ENCODE results near the gene HMGN4. TPM values are rescaled to one million over a fixed set of nuclear protein-coding genes. Genes with fewer than 3 reads are reported as not detected.

HMGN4 gene
- total RNA-seq, 2 experiments from 2014 or later = 22.7 to 24.8 TPM

- DNase-seq = peak in 12 of 14 experiments; percentile 28 to 83 (median 46)
- intact Hi-C loops (cut with DNase I, micrococcal nuclease) = no loop called here
- peaks cover 14% of the 10 kb centered on the region for H3K9me3 Mint-ChIP-seq
Measured at GRCh38 chr6:26576929-26577719, 39.0 kb downstream of the HMGN4 start.

DNA sequence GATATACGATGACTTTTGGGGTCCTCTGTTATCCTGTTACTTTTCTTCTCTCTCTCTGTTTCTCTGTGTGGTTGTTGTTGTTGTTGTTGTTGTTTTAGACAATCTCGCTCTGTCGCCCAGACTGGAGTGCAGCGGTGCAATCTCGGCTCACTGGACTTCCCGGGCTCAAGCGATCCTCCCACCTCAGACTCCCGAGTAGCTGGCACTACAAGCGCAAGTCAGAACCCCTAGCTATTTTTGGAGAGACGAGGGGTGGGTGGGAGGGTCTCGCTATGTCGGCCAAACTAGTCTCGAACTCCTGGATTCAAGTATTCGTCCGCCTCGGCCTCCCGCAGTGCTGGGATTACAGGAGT, 39.5 kb downstream of the HMGN4 start:
- peak overlapping the region; percentile 86 for H3K4me3 Mint-ChIP-seq
- peaks cover 13% of the 10 kb centered on the region for H3K4me1 Mint-ChIP-seq (ENCODE audit: low read depth)
- peak overlapping the region; percentile 56 for H3K4me3 ChIP-seq (ENCODE audit: low read length)
- DNase-seq = no peak
- ChIA-PET POLR2A (interaction anchor here (1.0 to 2.6 kb wide), 5 partner anchors 10 to 343 kb away, joined by 4 to 12 read pairs (median 6); a partner anchor contains a TSS), CTCF (interaction anchor here (1.5 to 7.8 kb wide), 2 partner anchors 18 to 236 kb away, joined by 6 to 50 read pairs; no protein-coding TSS in a partner anchor)
- intact Hi-C loops (cut with DNase I, micrococcal nuclease) = no loop called here
- H3K27ac ChIP-seq (ENCODE audit: low read depth in 1 of 2, low read length in 2 of 2) = no peak overlapping the region
- H3K9me3 Mint-ChIP-seq = peaks cover 14% of the 10 kb centered on the region
- H3K27me3 Mint-ChIP-seq = peaks cover 7% of the 10 kb centered on the region
- TF ChIP-seq CTCF (IDR thresholded peaks at IDR 0.05) = no peak
- peaks cover 0 to 4% of the 10 kb centered on the region in 2 experiments for H3K9me3 ChIP-seq (ENCODE audit: control insufficient read depth in 1 of 2, insufficient read depth in 1 of 2, low read length in 2 of 2)
- H3K4me1 ChIP-seq (ENCODE audit: insufficient read depth, low read length) = peaks cover 10% of the 10 kb centered on the region
- H3K36me3 ChIP-seq (ENCODE audit: insufficient read depth, low read length) = no peaks in the 10 kb centered on the region
- H3K27me3 ChIP-seq (ENCODE audit: control insufficient read depth in 1 of 2, insufficient read depth in 2 of 2, low read length in 2 of 2) = peaks cover 0 to under 1% of the 10 kb centered on the region in 2 experiments
- ATAC-seq (ENCODE audit: poor library complexity) = no peak
- H3K36me3 Mint-ChIP-seq (ENCODE audit: low read depth) = peaks cover 14% of the 10 kb centered on the region
- H3K27ac Mint-ChIP-seq = peak overlapping the region; percentile 92

More at GRCh38 chr6:26576929-26577719, 39.0 kb downstream of the HMGN4 start:
- peak overlapping the region; percentile 92 for H3K27ac Mint-ChIP-seq
- Histone ChIP-seq H3K4me3 (ENCODE audit: low read length) (peak overlapping the region; percentile 56), H3K36me3 (ENCODE audit: insufficient read depth, low read length) (no peaks in the 10 kb centered on the region), H3K27me3 (ENCODE audit: control insufficient read depth in 1 of 2, insufficient read depth in 2 of 2, low read length in 2 of 2) (no peaks in the 10 kb centered on the region), H3K9me3 (ENCODE audit: control insufficient read depth in 1 of 2, insufficient read depth in 1 of 2, low read length in 2 of 2) (peaks cover 0 to 4% of the 10 kb centered on the region in 2 experiments), H3K27ac (ENCODE audit: low read depth in 1 of 2, low read length in 2 of 2) (no peak overlapping the region), H3K4me1 (ENCODE audit: insufficient read depth, low read length) (peaks cover 16% of the 10 kb centered on the region)
- CTCF ChIA-PET = interaction anchor here (0.6 to 7.8 kb wide), 5 partner anchors 8 to 255 kb away, joined by 3 to 50 read pairs (median 3); no protein-coding TSS in a partner anchor
- H3K27me3 Mint-ChIP-seq = peaks cover 7% of the 10 kb centered on the region
- no peak for TF ChIP-seq CTCF (IDR thresholded peaks at IDR 0.05)
- H3K4me3 Mint-ChIP-seq = peak overlapping the region; percentile 86
- POLR2A ChIA-PET = interaction anchor here (0.7 to 2.6 kb wide), 8 partner anchors 8 to 1233 kb away, joined by 3 to 12 read pairs (median 4); a partner anchor contains a TSS
- H3K36me3 Mint-ChIP-seq (ENCODE audit: low read depth) = peaks cover 17% of the 10 kb centered on the region
- peaks cover 16% of the 10 kb centered on the region for H3K4me1 Mint-ChIP-seq (ENCODE audit: low read depth)
- ATAC-seq (ENCODE audit: poor library complexity) = peak; percentile 44

GRCh38 chr6:26578279-26578678, 40.1 kb downstream of the HMGN4 start:
- intact Hi-C loops (cut with DNase I, micrococcal nuclease) = no loop called here

More at GRCh38 chr6:26578279-26578678, 40.1 kb downstream of the HMGN4 start:
- ChIA-PET CTCF (interaction anchor here (1.2 to 7.8 kb wide), 3 partner anchors 17 to 237 kb away, joined by 3 to 50 read pairs (median 7); partner anchors contain the start of gene HMGN4), POLR2A (interaction anchor here (2.6 kb wide), 1 partner anchor 17 kb away, joined by 12 read pairs; no protein-coding TSS in a partner anchor)
- Mint-ChIP-seq H3K4me3 (peak overlapping the region; percentile 9), H3K36me3 (ENCODE audit: low read depth) (peaks cover 13% of the 10 kb centered on the region), H3K9me3 (peaks cover 14% of the 10 kb centered on the region), H3K27ac (peak overlapping the region; percentile 24), H3K4me1 (ENCODE audit: low read depth) (peaks cover 10% of the 10 kb centered on the region), H3K27me3 (peaks cover 11% of the 10 kb centered on the region)
- Histone ChIP-seq H3K27me3 (ENCODE audit: control insufficient read depth in 1 of 2, insufficient read depth in 2 of 2, low read length in 2 of 2) (peaks cover 0 to 5% of the 10 kb centered on the region in 2 experiments), H3K9me3 (ENCODE audit: control insufficient read depth in 1 of 2, insufficient read depth in 1 of 2, low read length in 2 of 2) (peaks cover 0 to 4% of the 10 kb centered on the region in 2 experiments), H3K36me3 (ENCODE audit: insufficient read depth, low read length) (no peaks in the 10 kb centered on the region), H3K4me1 (ENCODE audit: insufficient read depth, low read length) (peaks cover 9% of the 10 kb centered on the region), H3K27ac (ENCODE audit: low read depth in 1 of 2, low read length in 2 of 2) (no peak overlapping the region), H3K4me3 (ENCODE audit: low read length) (no peak overlapping the region)
- DNase-seq (no peak), ATAC-seq (ENCODE audit: poor library complexity) (no peak)
- no peak for TF ChIP-seq CTCF (IDR thresholded peaks at IDR 0.05)
